HS-27A (cell line): Measurements from ENCODE around the gene AJUBA.
A peak's percentile ranks its signal among the peaks of the same experiment; 100 is the strongest.

ENCODE experiments used
- DNase-seq: peaks from one replicate; pipeline ENCODE4 v3.0.0-alpha.2; 2012; ENCODE audit warnings: low read depth, missing footprints

The AJUBA gene

DNA sequence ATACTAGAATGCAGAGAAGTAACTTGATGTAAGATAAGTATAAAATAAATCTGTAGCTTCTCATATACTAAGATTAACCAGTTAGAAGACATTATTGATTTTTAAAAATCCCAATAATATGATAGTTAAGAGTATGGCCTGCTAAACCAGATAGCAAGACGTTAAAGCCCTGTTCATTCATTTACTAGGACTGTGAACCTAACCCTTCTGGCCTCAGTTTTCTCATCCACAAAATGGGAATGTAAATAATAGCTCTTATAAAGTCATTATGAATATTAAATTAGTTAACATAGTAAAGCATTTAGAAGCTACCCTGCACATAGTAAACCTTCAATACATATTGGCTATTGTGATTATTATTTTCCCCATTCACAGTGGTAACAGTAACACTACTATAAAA lies 47.2 kb downstream of the AJUBA start:
- no peak for DNase-seq

DNA sequence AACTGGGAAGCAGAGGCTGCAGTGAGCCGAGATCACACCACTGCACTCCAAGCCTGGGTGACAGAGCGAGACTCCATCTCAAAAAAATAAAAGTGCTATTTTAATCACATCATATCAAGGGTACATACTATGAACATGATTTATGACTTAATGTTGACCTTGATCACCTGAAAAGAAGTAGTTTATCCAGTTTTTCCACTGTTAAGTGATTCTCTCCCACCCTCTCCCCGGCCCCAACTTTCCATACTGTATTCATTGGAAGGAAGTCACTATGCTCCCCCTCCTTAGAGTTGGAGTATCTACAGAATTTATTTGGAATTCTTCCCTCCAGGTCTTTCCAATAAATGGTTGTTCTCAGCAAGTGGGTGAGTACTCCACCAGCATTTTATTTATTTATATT lies 50.2 kb downstream of the AJUBA start:
- DNase-seq, result no peak

DNA sequence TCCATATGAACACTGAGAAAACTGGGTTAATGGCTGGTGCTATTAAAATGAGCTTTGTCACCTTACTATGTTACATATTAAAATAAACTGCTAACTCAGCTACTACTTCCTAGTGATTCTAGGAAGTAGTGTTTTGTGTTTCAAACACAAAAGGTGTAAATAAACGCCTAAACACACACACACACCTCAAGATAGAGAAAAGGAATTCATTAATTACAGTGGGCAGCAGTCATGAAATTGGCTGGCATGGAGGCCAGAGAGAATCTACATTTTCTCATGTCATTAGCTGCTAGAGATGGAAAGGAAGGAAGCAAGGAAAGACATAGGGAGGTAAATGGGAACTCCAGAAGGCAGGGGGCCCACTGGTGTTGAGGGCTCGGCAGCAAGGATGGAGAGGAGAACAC lies 52.4 kb downstream of the AJUBA start:
- DNase-seq, result peak; percentile 57

DNA sequence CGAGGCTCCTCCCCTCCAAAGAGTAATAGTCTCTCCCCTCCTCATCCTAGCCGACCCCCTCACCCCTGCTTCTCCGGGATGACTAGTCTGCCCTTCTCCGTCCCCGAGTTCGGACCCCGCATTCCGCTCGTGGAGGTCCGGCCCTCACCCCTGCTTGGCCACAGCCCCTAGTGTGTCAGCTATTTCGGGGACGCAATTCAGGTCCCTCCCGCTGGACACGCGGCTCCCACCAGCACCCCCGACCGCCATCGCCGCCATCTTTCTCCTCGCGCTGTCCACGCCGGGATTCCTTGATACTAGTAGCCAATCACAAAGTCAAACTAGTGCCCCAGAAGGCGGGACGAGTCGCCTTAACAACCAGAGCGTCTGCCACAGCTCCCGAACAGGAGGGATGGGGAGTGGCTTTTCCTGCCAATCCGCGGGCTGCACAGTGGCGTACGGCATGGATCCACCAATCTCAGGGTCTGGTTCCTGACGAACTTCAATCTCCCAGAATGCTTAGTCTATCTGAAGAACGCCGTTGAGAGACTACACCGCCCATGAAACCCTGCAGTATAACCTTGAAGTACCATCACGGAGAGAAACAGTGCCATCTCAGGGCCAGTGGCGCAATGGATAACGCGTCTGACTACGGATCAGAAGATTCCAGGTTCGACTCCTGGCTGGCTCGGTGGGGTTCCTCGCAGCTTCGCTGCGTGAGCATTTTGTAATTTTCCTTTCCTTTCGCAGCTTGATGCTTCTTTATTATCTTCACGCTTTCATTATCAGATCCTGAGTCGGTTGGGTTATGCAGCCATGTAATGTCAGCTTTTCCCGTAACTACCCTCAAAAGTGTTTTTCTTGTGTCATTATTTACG lies 53.0 kb downstream of the AJUBA start, which contains the start of gene PRMT5:
Gene PRMT5, minus strand, starts transcription at position 273 of the 857 bp plus-strand sequence. Its CDS starts 15 bp downstream, at position 258.
- DNase-seq, result peak; percentile 100

DNA sequence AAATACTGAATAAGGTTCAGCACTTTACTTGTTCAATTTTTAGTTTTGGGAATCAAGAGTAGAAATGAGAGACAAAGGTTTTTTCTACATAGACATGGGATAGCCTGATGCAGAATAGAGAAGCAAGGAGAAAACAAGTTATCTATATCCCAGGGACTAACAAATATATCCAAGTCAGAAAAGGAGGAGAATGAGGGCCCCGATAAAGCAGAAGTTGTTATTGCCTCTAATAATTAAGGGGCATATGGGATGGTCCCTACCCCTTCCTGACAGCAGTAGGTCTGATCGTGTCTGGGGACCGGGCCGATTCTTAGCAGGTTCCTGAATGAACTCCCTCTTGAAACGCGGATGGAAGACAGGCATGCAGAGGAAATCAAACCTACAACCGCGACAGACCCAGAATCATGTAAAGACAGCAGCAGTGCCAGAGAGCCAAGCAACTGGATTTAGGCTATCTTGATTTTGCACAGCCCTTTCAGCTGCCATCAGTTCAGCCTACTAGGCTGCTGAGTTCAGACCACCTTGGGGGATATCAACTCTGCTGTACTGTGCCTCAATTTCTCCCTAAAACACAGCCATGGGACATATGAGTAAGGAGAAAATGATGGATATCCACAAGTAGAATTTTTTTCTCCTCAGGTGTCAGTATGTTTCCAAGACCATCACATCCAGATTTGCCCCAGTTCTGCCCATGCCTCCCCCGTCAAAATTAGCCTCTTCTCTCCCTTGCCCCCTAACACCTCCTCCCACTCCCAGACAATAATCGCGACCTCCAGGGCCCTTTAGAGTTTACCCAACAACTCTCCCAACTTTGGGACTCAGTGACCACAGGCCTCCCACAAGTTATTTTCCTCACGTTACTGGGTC lies 53.9 kb downstream of the AJUBA start:
- DNase-seq, result no peak

GRCh38 chr14:22926316-22926715 lies 56.0 kb downstream of the AJUBA start:
- no peak for DNase-seq

DNA sequence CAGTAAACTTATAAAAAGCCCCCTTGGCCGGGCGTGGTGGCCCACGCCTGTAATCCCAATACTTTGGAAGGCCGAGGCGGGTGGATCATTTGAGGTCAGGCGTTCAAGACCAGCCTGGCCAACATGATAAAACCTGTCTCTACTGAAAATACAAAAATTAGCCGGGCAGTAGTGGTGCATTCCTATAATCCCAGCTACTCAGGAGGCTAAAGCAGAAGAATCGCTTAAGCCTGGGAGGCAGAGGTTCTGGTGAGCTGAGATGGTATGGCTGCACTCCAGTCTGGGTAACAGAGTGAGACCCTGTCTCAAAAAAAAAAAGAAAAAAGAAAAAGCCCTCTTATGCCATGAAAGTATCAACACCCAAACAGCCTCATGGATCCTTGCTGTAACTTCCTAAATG lies 56.8 kb downstream of the AJUBA start:
- DNase-seq, result no peak

DNA sequence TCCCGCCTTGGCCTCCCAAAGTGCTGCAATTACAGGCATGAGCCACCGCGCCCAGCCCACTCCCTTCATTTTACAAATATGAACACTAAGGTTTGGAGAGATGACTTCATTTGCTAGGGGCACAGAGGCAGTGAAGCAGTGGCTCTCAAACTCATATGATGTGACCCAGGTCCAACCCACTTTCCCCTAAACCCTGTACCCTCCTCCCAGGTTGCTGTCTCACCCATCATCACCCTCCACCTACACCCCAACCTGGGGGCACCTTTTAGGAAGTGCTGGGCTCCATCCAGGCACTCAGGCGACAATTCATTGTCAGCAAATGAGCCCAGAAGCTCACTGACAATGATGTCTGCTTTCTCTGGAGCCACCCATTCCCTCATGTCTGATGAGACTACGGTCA lies 58.6 kb downstream of the AJUBA start:
- DNase-seq, result no peak

DNA sequence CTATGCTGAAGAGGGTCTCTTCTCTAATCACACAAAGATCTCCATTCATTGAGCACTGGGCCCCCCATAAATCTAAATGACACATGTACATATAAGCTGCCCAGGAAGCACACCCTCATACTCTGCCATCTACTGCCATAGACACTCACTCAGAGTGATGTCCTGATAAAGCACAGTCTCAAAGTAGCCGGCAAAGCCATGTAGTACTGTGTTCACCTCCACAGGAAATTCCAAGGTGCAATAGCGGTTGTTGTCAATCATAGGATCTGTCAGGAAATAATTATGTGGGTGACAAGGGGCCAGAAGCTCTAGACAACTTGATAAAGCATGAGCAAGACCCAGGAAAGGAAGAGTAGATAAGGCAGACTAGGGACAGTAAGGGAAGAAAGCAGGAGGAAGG lies 60.1 kb downstream of the AJUBA start:
- no peak for DNase-seq
